Activated naive CD8-positive, alpha-beta T cell treated with anti-CD3 and anti-CD28 coated beads, Interleukin-2, amount 10 ng/mL, durations not matched to agents 7 days and 5 days (primary cell): ENCODE results near the gene ARHGAP19. TPM values are rescaled to one million over a fixed set of nuclear protein-coding genes. Genes with fewer than 3 reads are reported as not detected.

ENCODE experiments used
- ATAC-seq: fragments of 150-1000 bp; cut with Tn5 transposase; one replicate; pipeline ENCODE4 v1.10.0; 2021; ENCODE audit warnings: low read depth, moderate library complexity
- POLR2A ChIA-PET: fragments of 350-600 bp; sonication (Branson Sonifier 250); formaldehyde crosslinking; loops from one replicate; lab custom pipeline; 2021; ENCODE audit warnings: antibody characterized with exemption; lab: Charles Lee
- DNase-seq: peaks from one replicate; pipeline ENCODE4 v3.0.0; 2021
- H3K27ac Mint-ChIP-seq: one replicate; pipeline ENCODE4 v1.8.0; 2022; ENCODE audit warnings: mild to moderate bottlenecking, mixed read lengths
- H3K27me3 Mint-ChIP-seq: one replicate; pipeline ENCODE4 v1.8.0; 2022; ENCODE audit warnings: mild to moderate bottlenecking, moderate library complexity, mixed read lengths
- H3K36me3 Mint-ChIP-seq: one replicate; pipeline ENCODE4 v1.8.0; 2021; ENCODE audit warnings: mild to moderate bottlenecking, mixed read lengths
- H3K4me1 Mint-ChIP-seq: one replicate; pipeline ENCODE4 v1.8.0; 2021; ENCODE audit warnings: mixed read lengths
- H3K4me3 Mint-ChIP-seq: one replicate; pipeline ENCODE4 v1.8.0; 2022; ENCODE audit warnings: mild to moderate bottlenecking, moderate library complexity, mixed read lengths
- H3K9me3 Mint-ChIP-seq: one replicate; pipeline ENCODE4 v1.8.0; 2021; ENCODE audit warnings: mixed read lengths
- total RNA-seq, 2 experiments: library from RNA; stranded (reverse); gene quantifications; one replicate each; pipeline ENCODE4 v1.2.3, GENCODE V29; 2021

The ARHGAP19 gene
- 10 to 100 TPM; 35.4 to 44.5 TPM for total RNA-seq

GRCh38 chr10:97292097-97292861, at the start of gene ARHGAP19:
Gene ARHGAP19 (minus strand): TSS chr10:97292637. CDS start chr10:97292627, 10 bp downstream.
- peak within 1 kb of the TSS; percentile 88 for H3K27ac Mint-ChIP-seq
- no peaks in the 10 kb centered on the region for H3K9me3 Mint-ChIP-seq
- H3K4me1 Mint-ChIP-seq = peaks cover 25% of the 10 kb centered on the region
- POLR2A ChIA-PET = interaction anchor here (0.8 to 3.6 kb wide), 7 partner anchors 13 to 1203 kb away, joined by 3 to 21 read pairs (median 4); partner anchors contain the start of genes FRAT1 and RRP12
- H3K27me3 Mint-ChIP-seq = peaks cover 2% of the 10 kb centered on the region
- peaks cover 11% of the 10 kb centered on the region for H3K36me3 Mint-ChIP-seq
- ATAC-seq = peak; percentile 100
- peak within 1 kb of the TSS; percentile 89 for H3K4me3 Mint-ChIP-seq
- DNase-seq = peak; percentile 82

- H3K27ac Mint-ChIP-seq = no peak overlapping the region
- H3K27me3 Mint-ChIP-seq = peaks cover 25% of the 10 kb centered on the region
- no peak overlapping the region for H3K4me3 Mint-ChIP-seq
- no peak for ATAC-seq
- POLR2A ChIA-PET = interaction anchor here (0.6 kb wide), 1 partner anchor 89 kb away, joined by 4 read pairs; no protein-coding TSS in a partner anchor
- no peaks in the 10 kb centered on the region for H3K9me3 Mint-ChIP-seq
- peaks cover 2% of the 10 kb centered on the region for H3K4me1 Mint-ChIP-seq
- DNase-seq = no peak
- no peaks in the 10 kb centered on the region for H3K36me3 Mint-ChIP-seq
These were observed 49.0 kb upstream of the ARHGAP19 start for GRCh38 chr10:97341416-97341815.

- no peak overlapping the region for H3K27ac Mint-ChIP-seq
- peaks cover 35% of the 10 kb centered on the region for H3K27me3 Mint-ChIP-seq
- H3K4me1 Mint-ChIP-seq = peaks cover 12% of the 10 kb centered on the region
- DNase-seq (no peak), ATAC-seq (no peak)
- POLR2A ChIA-PET = no interaction called here
- H3K36me3 Mint-ChIP-seq = peaks cover 6% of the 10 kb centered on the region
- H3K9me3 Mint-ChIP-seq = no peaks in the 10 kb centered on the region
- H3K4me3 Mint-ChIP-seq = no peak overlapping the region
These were observed 45.6 kb upstream of the ARHGAP19 start for GRCh38 chr10:97338041-97338440.

- H3K4me1 Mint-ChIP-seq = peaks cover 19% of the 10 kb centered on the region
- POLR2A ChIA-PET = no interaction called here
- no peak for DNase-seq
- no peaks in the 10 kb centered on the region for H3K9me3 Mint-ChIP-seq
- H3K27me3 Mint-ChIP-seq = peaks cover 33% of the 10 kb centered on the region
- H3K36me3 Mint-ChIP-seq = peaks cover 12% of the 10 kb centered on the region
- no peak overlapping the region for H3K27ac Mint-ChIP-seq
- no peak for ATAC-seq
- no peak overlapping the region for H3K4me3 Mint-ChIP-seq
These were observed 44.8 kb upstream of the ARHGAP19 start for GRCh38 chr10:97336942-97337831.

- DNase-seq = no peak
- POLR2A ChIA-PET = no interaction called here
- H3K9me3 Mint-ChIP-seq = no peaks in the 10 kb centered on the region
- H3K4me3 Mint-ChIP-seq = no peak overlapping the region
- no peak overlapping the region for H3K27ac Mint-ChIP-seq
- H3K36me3 Mint-ChIP-seq = peaks cover 13% of the 10 kb centered on the region
- ATAC-seq = no peak
- peaks cover 24% of the 10 kb centered on the region for H3K4me1 Mint-ChIP-seq
- peaks cover 30% of the 10 kb centered on the region for H3K27me3 Mint-ChIP-seq
These were observed 44.0 kb upstream of the ARHGAP19 start for GRCh38 chr10:97336446-97336845.

GRCh38 chr10:97336006-97336405, 43.6 kb upstream of the ARHGAP19 start:
- no peak for ATAC-seq
- H3K27me3 Mint-ChIP-seq = peaks cover 28% of the 10 kb centered on the region

GRCh38 chr10:97335188-97335619, 42.8 kb upstream of the ARHGAP19 start:
- ATAC-seq (peak; percentile 4), DNase-seq (no peak)
- Mint-ChIP-seq H3K27me3 (peaks cover 28% of the 10 kb centered on the region), H3K27ac (no peak overlapping the region), H3K4me1 (peaks cover 28% of the 10 kb centered on the region), H3K9me3 (no peaks in the 10 kb centered on the region), H3K36me3 (peaks cover 16% of the 10 kb centered on the region), H3K4me3 (peak overlapping the region; percentile 51)
- POLR2A ChIA-PET = interaction anchor here (0.6 to 5.2 kb wide), 3 partner anchors 15 to 163 kb away, joined by 3 to 54 read pairs (median 3); partner anchors contain the start of gene FRAT1

More at GRCh38 chr10:97336006-97336405, 43.6 kb upstream of the ARHGAP19 start:
- DNase-seq = no peak
- Mint-ChIP-seq H3K9me3 (no peaks in the 10 kb centered on the region), H3K4me3 (peak overlapping the region; percentile 39), H3K4me1 (peaks cover 28% of the 10 kb centered on the region), H3K27ac (no peak overlapping the region), H3K36me3 (peaks cover 16% of the 10 kb centered on the region)
- POLR2A ChIA-PET = no interaction called here

- Mint-ChIP-seq H3K9me3 (no peaks in the 10 kb centered on the region), H3K4me1 (peaks cover 30% of the 10 kb centered on the region), H3K36me3 (peaks cover 20% of the 10 kb centered on the region), H3K27me3 (peaks cover 28% of the 10 kb centered on the region), H3K4me3 (peak within 1 kb of the TSS; percentile 92), H3K27ac (peak within 1 kb of the TSS; percentile 87)
- ATAC-seq (peak; percentile 84), DNase-seq (peak; percentile 93)
- POLR2A ChIA-PET = interaction anchor here (0.6 to 5.2 kb wide), 6 partner anchors 14 to 163 kb away, joined by 3 to 54 read pairs (median 6); partner anchors contain the start of genes ARHGAP19, FRAT1 and RRP12
These were observed 42.1 kb upstream of the ARHGAP19 start, which contains the start of gene FRAT2 for GRCh38 chr10:97334370-97335175. Gene FRAT2 (minus strand): TSS chr10:97334729. CDS start chr10:97334572, 157 bp downstream.

GRCh38 chr10:97333601-97334369, 41.3 kb upstream of the ARHGAP19 start:
- Mint-ChIP-seq H3K4me1 (peaks cover 31% of the 10 kb centered on the region), H3K27ac (peak overlapping the region; percentile 83), H3K27me3 (peaks cover 28% of the 10 kb centered on the region), H3K36me3 (peaks cover 20% of the 10 kb centered on the region), H3K4me3 (peak overlapping the region; percentile 92), H3K9me3 (no peaks in the 10 kb centered on the region)
- no peak for DNase-seq
- ATAC-seq = peak; percentile 38
- POLR2A ChIA-PET = interaction anchor here (1.0 to 5.2 kb wide), 5 partner anchors 13 to 353 kb away, joined by 3 to 54 read pairs (median 6); partner anchors contain the start of genes ARHGAP19, AVPI1, FRAT1 and RRP12

GRCh38 chr10:97333351-97333600, 40.8 kb upstream of the ARHGAP19 start:
- H3K4me1 Mint-ChIP-seq = peaks cover 32% of the 10 kb centered on the region
- DNase-seq = no peak
- no peaks in the 10 kb centered on the region for H3K9me3 Mint-ChIP-seq
- H3K36me3 Mint-ChIP-seq = peaks cover 20% of the 10 kb centered on the region
- H3K27ac Mint-ChIP-seq = peak overlapping the region; percentile 83
- peak overlapping the region; percentile 92 for H3K4me3 Mint-ChIP-seq
- peaks cover 28% of the 10 kb centered on the region for H3K27me3 Mint-ChIP-seq
- POLR2A ChIA-PET = interaction anchor here (1.0 to 5.2 kb wide), 5 partner anchors 13 to 353 kb away, joined by 3 to 54 read pairs (median 6); partner anchors contain the start of genes ARHGAP19, AVPI1, FRAT1 and RRP12
- ATAC-seq = no peak

- H3K9me3 Mint-ChIP-seq = no peaks in the 10 kb centered on the region
- peaks cover 34% of the 10 kb centered on the region for H3K4me1 Mint-ChIP-seq
- H3K4me3 Mint-ChIP-seq = peak overlapping the region; percentile 92
- POLR2A ChIA-PET = interaction anchor here (1.0 to 5.2 kb wide), 4 partner anchors 12 to 354 kb away, joined by 3 to 54 read pairs (median 6); partner anchors contain the start of genes ARHGAP19, AVPI1, FRAT1 and RRP12
- H3K27me3 Mint-ChIP-seq = peaks cover 24% of the 10 kb centered on the region
- H3K36me3 Mint-ChIP-seq = peaks cover 23% of the 10 kb centered on the region
- ATAC-seq (no peak), DNase-seq (no peak)
- peak overlapping the region; percentile 83 for H3K27ac Mint-ChIP-seq
These were observed 40.3 kb upstream of the ARHGAP19 start for GRCh38 chr10:97332591-97333350.
